ENCODE data around the gene AMY1B. TPM values are rescaled to one million over a fixed set of nuclear protein-coding genes. Genes with fewer than 3 reads are reported as not detected.
"Not testable (repeated sequence)": the region's sequence is repeated elsewhere in the genome, so short reads cannot be mapped to it uniquely, and the experiment has no call there.

The AMY1B gene
- total RNA-seq, 1 donor from 2014 or later = not detected

DNA sequence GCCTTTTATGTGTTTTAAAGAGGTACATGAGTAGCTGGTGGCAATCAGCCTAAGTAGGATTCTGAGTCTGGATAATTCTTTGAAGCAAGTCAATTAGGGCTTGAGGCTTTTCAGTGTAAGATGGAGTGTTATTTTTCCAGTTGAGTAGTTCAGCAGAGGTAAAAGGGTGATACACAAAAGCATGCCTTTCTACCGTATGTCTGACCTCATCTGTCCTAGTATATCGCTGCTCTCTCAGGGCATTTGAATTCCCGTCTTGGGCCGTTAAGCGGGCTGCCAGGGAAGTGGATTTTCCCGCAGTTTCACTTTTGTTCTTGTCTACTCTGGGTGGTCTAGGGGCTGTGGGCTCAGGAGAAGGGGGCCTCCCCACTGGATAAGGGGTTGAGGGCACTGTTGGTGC lies 41.9 kb downstream of the AMY1B start:
- DNase-seq (ENCODE audit: low spot score); intact Hi-C loops (cut with micrococcal nuclease); H3K4me1 Mint-ChIP-seq (ENCODE audit: low read depth); H3K27me3 Mint-ChIP-seq (ENCODE audit: insufficient read depth); H3K27ac Mint-ChIP-seq; H3K4me3 Mint-ChIP-seq; H3K9me3 Mint-ChIP-seq; H3K36me3 Mint-ChIP-seq (ENCODE audit: low read depth): not testable (repeated sequence)

DNA sequence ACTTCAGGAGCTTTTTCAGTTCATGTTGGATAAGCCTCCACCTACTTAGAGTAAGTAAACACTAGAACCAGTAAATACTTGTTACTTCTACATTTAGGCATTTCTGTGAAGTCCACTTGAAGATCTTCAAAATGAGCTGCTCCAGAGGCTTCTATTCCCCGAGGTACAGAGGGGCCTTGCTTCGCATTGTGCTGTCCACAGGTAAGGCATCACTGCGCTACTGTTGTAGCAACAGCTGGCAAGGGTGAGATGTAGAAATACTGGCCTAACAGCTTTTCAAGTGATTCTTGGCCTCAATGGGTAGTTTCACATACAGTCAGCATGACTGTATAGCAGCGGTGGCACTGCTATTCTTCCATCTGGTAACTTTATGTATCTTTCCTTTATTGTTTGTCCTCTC lies 45.1 kb downstream of the AMY1B start:
- H3K27ac Mint-ChIP-seq; intact Hi-C loops (cut with micrococcal nuclease); H3K4me3 Mint-ChIP-seq; H3K27me3 Mint-ChIP-seq (ENCODE audit: insufficient read depth); DNase-seq (ENCODE audit: low spot score); H3K36me3 Mint-ChIP-seq (ENCODE audit: low read depth); H3K4me1 Mint-ChIP-seq (ENCODE audit: low read depth); H3K9me3 Mint-ChIP-seq: not testable (repeated sequence)

DNA sequence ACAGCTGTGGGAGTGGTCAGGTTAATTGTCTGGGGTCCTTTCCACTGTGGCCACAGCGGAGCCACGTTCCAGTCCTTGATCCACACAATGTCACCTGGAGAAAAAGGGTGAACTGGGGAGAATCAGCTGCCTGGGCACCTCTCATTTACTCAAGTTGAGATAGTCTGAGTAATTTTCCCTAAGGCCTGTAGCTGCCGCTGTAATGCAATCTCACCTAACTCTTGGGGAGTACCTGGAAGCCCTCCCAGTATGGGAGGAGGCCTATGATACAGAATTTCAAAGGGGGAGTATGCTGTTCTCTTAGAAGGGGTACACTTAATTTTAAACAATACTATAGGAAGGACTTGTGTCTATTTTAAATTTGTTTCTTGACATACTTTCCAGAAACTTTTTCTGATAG lies 45.7 kb downstream of the AMY1B start:
- DNase-seq (ENCODE audit: low spot score); H3K27me3 Mint-ChIP-seq (ENCODE audit: insufficient read depth); H3K27ac Mint-ChIP-seq; H3K9me3 Mint-ChIP-seq; intact Hi-C loops (cut with micrococcal nuclease); H3K4me1 Mint-ChIP-seq (ENCODE audit: low read depth); H3K36me3 Mint-ChIP-seq (ENCODE audit: low read depth); H3K4me3 Mint-ChIP-seq: not testable (repeated sequence)

DNA sequence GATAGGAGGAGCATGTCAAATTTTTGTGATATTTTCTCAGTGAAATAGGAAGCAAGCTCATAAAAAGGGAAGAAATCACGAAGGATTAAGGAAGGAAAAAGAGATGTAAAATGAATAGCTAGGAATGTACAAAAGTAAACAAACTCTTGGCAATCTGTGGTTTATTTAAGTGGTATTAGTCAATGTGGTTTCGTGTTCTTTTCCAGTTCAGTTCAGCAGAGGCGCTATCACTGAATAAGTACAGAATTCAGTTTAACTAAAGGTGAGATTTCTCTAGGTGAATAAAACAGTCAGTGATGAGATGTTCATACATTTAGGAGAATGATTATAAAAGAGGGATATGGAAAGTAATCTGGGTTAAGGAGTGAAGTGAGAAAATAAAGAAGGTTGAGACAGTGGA lies 52.1 kb downstream of the AMY1B start:
- H3K4me1 Mint-ChIP-seq (ENCODE audit: low read depth); H3K36me3 Mint-ChIP-seq (ENCODE audit: low read depth); DNase-seq (ENCODE audit: low spot score); H3K27me3 Mint-ChIP-seq (ENCODE audit: insufficient read depth); intact Hi-C loops (cut with micrococcal nuclease); H3K9me3 Mint-ChIP-seq; H3K27ac Mint-ChIP-seq; H3K4me3 Mint-ChIP-seq: not testable (repeated sequence)

DNA sequence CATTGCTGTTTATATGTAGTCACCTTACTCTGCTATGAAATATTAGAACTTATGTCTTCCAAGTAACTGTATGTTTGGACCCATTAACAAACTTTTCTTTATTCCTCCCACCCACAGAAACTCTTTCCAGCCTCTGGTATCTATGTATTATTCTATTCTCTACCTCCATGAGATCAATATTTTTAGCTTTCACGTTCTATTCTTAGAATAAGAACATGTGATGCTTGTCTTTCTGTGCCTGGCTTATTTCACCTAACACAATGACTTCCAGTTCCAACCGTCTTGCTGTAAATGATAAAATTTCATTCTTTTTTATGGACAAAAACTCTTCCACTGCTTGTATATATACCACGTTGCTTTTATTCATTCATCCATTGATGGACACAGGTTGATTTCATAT lies 54.8 kb downstream of the AMY1B start:
- H3K36me3 Mint-ChIP-seq (ENCODE audit: low read depth); intact Hi-C loops (cut with micrococcal nuclease); H3K9me3 Mint-ChIP-seq; H3K4me1 Mint-ChIP-seq (ENCODE audit: low read depth); DNase-seq (ENCODE audit: low spot score); H3K4me3 Mint-ChIP-seq; H3K27ac Mint-ChIP-seq; H3K27me3 Mint-ChIP-seq (ENCODE audit: insufficient read depth): not testable (repeated sequence)

Other genes with a start within 250 kb of the AMY1B start
- 17.1 and 20.6 TPM in 2 replicates for gene RNPC3, start 170.5 kb downstream of the AMY1B start, total RNA-seq
- 3.4 and 3.9 TPM in 2 replicates for gene AMY2B, start 124.6 kb downstream of the AMY1B start, total RNA-seq
- gene AMY2A, start 78.8 kb downstream of the AMY1B start, total RNA-seq = not detected in 2 replicates
- gene AMY1A, start 40.5 kb downstream of the AMY1B start, total RNA-seq = not detected in 2 replicates
- not detected in 2 replicates for gene AMY1C, start 53.7 kb upstream of the AMY1B start, total RNA-seq